Measurements from ENCODE around the gene GID8. TPM values are rescaled to one million over a fixed set of nuclear protein-coding genes. Genes with fewer than 3 reads are reported as not detected.

GID8 gene
- total RNA-seq, 1 experiment from 2014 or later = 64.3 TPM

GRCh38 chr20:62996596-62996982 is 58.6 kb downstream of the GID8 start:
- BruUV-seq (replicated peaks) = no TSS peak
- H3K4me1 Mint-ChIP-seq (ENCODE audit: low read depth, unreplicated experiment) = peaks cover 7% of the 10 kb centered on the region
- no peak overlapping the region for H3K27ac Mint-ChIP-seq (ENCODE audit: unreplicated experiment)
- CTCF ChIA-PET = interaction anchor here (0.6 to 1.0 kb wide), 2 partner anchors 22 to 121 kb away, joined by 3 to 7 read pairs; no protein-coding TSS in a partner anchor
- H3K4me3 Mint-ChIP-seq (ENCODE audit: low read depth, unreplicated experiment) = no peak overlapping the region
- no peak for TF ChIP-seq CTCF (IDR thresholded peaks at IDR 0.05; ENCODE audit: unreplicated experiment)
- H3K27me3 Mint-ChIP-seq (ENCODE audit: unreplicated experiment) = peaks cover 99% of the 10 kb centered on the region
- no peaks in the 10 kb centered on the region for H3K36me3 Mint-ChIP-seq (ENCODE audit: insufficient read depth, unreplicated experiment)
- intact Hi-C loops (cut with micrococcal nuclease; ENCODE audit: unreplicated experiment) = no loop called here
- no peaks in the 10 kb centered on the region for H3K9me3 Mint-ChIP-seq (ENCODE audit: low read depth, unreplicated experiment)
- no peak for DNase-seq

- BruUV-seq (replicated peaks) = no TSS peak
- Mint-ChIP-seq H3K27me3 (ENCODE audit: unreplicated experiment) (peaks cover 99% of the 10 kb centered on the region), H3K27ac (ENCODE audit: unreplicated experiment) (no peak overlapping the region), H3K4me3 (ENCODE audit: low read depth, unreplicated experiment) (no peak overlapping the region), H3K9me3 (ENCODE audit: low read depth, unreplicated experiment) (no peaks in the 10 kb centered on the region), H3K36me3 (ENCODE audit: insufficient read depth, unreplicated experiment) (no peaks in the 10 kb centered on the region), H3K4me1 (ENCODE audit: low read depth, unreplicated experiment) (peaks cover 7% of the 10 kb centered on the region)
- DNase-seq = peak; percentile 44
- CTCF ChIA-PET = no interaction called here
- intact Hi-C loops (cut with micrococcal nuclease; ENCODE audit: unreplicated experiment) = loop anchor here (1.0 kb wide), 1 partner anchor 36 kb away; no protein-coding TSS in a partner anchor
- no peak for TF ChIP-seq CTCF (IDR thresholded peaks at IDR 0.05; ENCODE audit: unreplicated experiment)
Measured at GRCh38 chr20:62997417-62998035, 59.6 kb downstream of the GID8 start.

Other genes with a start within 250 kb of the GID8 start
- gene NTSR1, start 229.3 kb upstream of the GID8 start, total RNA-seq (2022) = not detected in 2 replicates
- gene MRGBP, start 141.7 kb upstream of the GID8 start, total RNA-seq (2022) = 28.9 and 31.8 TPM in 2 replicates
- gene OGFR, start 133.3 kb upstream of the GID8 start, total RNA-seq (2022) = 80.1 and 98.2 TPM in 2 replicates
- gene COL9A3, start 121.1 kb upstream of the GID8 start, total RNA-seq (2022) = 2.7 TPM in 2 replicates
- 18.9 and 22.3 TPM in 2 replicates for gene TCFL5, start 76.3 kb upstream of the GID8 start, total RNA-seq (2022)
- 75.6 and 77.1 TPM in 2 replicates for gene DIDO1, start 11.6 kb upstream of the GID8 start, total RNA-seq (2022)
- 12.0 and 18.8 TPM in 2 replicates for gene SLC17A9, start 14.6 kb downstream of the GID8 start, total RNA-seq (2022)
- gene BHLHE23, start 68.8 kb downstream of the GID8 start, total RNA-seq (2022) = not detected in 2 replicates

All from Calu3 (cell line).